GM19467 (cell line): ENCODE results near the gene TDRD9.

Experiments
- ATAC-seq: cut with Tn5 transposase; IDR thresholded peaks from one replicate; pipeline ENCODE4 v1.9.1; 2021; ENCODE audit warnings: mild to moderate bottlenecking, moderate library complexity; ENCODE audit not compliant: unreplicated experiment

The TDRD9 gene

DNA sequence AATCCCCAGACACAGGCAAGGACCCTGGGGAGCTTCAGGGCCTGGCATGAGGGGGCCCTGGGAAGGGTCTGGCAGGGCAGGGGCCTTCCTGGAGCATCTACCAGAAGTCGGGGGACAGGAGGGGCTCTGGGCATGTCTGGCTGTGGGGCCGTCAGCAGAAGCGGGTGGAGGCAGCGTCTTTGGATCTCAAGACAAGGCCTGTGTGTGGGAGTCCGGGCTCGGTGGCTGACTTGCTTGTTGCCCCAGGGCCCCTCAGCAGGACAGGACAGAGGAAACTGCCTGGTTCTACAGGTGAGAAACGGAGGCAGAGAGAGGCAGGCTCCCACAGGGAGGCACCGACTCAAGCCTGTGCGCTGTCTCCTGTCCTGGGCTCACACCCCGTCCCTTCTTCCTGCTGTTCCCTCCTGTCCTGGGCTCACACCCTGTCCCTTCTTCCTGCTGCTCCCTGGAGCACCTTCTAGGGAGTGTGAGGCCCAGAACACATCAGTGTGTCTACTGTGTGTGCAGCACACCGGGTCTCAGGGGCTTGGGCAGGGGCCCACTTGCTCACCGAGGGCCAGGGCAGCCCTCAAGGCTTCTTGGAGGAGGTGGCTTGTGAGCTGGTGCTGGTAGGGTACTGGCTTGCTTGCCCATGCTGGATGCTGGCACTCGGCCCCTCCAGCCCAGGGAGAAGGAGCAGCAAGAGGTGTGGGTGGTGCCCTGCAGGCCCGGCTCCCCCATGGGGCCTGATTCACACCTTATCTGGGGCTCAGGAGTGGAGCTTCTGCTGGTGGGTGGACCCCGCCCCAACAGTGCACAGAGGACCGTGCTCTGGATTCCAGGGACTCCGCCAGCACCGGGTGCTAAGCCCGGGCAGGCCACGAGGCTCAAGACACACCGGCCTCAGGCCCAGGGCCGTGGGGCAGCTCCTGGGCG lies 172.2 kb downstream of the TDRD9 start:
- ATAC-seq = no peak

DNA sequence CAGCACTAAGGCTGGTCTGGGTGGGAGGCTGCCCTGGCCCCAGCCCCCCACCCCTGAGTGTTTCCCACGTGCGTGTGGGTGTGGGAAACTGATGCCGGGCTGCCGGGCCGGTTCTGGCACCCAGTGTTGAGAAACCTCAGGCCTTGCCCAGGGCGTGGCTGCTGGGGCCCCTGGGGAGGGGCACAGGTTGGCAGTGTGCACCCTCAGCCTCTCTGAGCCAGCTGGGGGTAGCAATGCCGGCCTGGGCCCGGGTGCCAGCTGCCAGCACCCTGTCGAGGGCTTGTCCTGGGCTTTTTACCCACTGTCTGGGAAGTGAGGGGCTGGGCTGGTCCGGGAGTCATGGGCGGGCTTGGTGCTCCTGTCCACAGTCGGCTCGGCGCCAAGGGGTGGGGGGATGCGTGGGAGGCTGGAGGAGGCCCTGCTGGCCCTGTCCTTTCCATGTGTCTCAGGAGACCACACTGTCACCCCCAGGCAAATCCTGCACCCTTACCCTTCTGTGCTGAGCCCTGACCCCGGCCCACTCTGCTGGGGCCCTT lies 172.9 kb downstream of the TDRD9 start:
- no peak for ATAC-seq

DNA sequence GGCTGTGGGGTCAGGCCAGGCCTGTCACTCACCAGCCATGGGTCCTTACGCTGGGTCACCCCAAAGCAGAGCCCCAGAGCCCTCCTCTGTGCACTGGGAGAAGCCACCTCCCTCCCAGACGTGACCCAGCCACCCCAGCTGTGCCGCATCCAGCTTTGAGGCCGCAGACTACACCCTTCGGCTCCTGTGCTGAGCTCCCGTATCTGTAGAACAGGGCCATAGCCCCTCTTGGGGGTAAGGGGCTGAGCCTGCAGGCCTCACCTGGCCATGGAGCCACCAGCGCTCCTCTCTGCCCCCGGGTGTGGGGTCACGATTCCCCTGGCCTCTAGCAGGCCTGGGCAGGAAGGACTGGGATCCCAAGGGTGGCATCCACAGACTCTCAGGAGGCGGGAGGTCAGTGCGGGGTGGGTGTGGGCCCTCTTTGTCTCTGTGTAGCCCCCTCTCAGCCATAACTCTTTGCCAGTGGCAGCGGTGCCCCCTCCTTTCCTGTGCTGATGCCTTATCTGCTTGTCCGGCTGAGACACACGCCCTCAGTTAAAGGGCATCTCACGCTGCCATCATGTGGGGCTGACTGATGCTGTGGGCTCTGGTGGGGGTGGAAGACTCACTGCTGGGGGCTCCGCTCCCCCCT lies 173.5 kb downstream of the TDRD9 start:
- ATAC-seq = no peak
